ENCODE measurements around the gene SLC7A5.
"Not testable (repeated sequence)": the region's sequence is repeated elsewhere in the genome, so short reads cannot be mapped to it uniquely, and the experiment has no call there.

SLC7A5 gene

DNA sequence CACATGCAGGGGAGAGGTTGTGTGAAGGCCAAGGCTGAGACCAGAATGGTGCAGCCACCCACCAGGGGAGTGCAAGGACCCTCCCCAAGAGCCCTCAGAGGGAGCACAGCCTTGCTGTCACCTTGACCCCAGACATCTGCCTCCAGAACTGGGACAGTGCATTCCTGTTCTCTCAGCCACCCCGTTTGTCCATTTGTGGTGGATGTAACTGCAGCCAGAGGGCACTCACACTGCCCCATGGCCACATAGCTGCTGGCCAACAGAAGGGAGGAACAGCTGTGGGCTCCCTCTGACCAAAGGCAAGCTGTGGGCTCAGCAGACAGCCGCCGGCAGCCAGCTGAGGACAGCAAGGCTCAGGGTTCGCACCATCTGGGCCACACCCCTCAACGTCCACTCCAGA, 53.7 kb downstream of the SLC7A5 start:
- Histone ChIP-seq H3K9ac (ENCODE audit: low read length) (no peak overlapping the region), H3K27ac (ENCODE audit: low read depth, low read length, poor library complexity, severe bottlenecking) (no peak overlapping the region)

DNA sequence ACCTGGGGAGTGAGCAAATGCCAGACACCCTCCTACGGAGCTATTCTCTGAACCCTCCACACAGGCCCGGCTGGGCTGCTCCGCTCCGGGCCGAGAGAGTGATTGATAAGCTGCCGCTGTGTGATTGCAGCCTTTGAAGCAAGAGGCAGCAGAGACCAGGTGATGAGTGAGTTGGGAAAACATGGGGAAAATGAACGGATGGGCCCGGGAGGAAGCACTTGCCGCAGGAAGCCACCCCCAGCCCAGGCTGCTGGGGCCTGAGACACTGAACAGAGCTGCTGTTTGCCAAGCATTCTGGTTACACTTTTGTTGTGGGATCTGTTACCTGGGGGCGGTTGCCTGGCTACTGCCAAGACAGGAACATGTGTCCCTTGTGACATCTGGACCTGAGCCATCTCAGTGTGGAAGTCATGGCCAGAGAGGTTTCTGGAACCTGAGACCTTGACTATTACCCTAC, 57.1 kb downstream of the SLC7A5 start:
- no peak overlapping the region for H2AFZ ChIP-seq (ENCODE audit: low read length)

More for the DNA sequence above, 53.7 kb downstream of the SLC7A5 start:
- Histone ChIP-seq H3K36me3 (ENCODE audit: insufficient read depth, low read length) (no peaks in the 10 kb centered on the region; the same call in 1 of the 2 replicates), H3K9me2 (ENCODE audit: low read depth, low read length) (no peaks in the 10 kb centered on the region), H3K4me1 (ENCODE audit: insufficient read depth, low read length, severe bottlenecking) (peaks cover 16% of the 10 kb centered on the region), H3K79me2 (ENCODE audit: insufficient read depth, low read length) (no peaks in the 10 kb centered on the region), H2AFZ (ENCODE audit: low read length) (no peak overlapping the region), H3K4me2 (ENCODE audit: low read length) (no peak overlapping the region), H4K20me1 (ENCODE audit: insufficient read depth, low read length) (no peaks in the 10 kb centered on the region), H3F3A (ENCODE audit: insufficient read depth, low read length) (no peaks in the 10 kb centered on the region), H3K27me3 (ENCODE audit: insufficient read depth, low read length) (no peaks in the 10 kb centered on the region), H3K4me3 (ENCODE audit: low read depth, low read length, poor library complexity, severe bottlenecking) (no peak overlapping the region), H3K9me3 (ENCODE audit: low read length) (peaks cover 13% of the 10 kb centered on the region)
- TF ChIP-seq CTCF (IDR thresholded peaks at IDR 0.05; ENCODE audit: low read length), result no peak
- TF ChIP-seq EZH2 (IDR thresholded peaks at IDR 0.05; ENCODE audit: borderline replicate concordance, low read length), result no peak

GRCh38 chr16:87811454-87811853, 57.9 kb downstream of the SLC7A5 start:
- not testable (repeated sequence) for H3K36me3 ChIP-seq (ENCODE audit: insufficient read depth, low read length); H3K9me3 ChIP-seq (ENCODE audit: low read length); H3K79me2 ChIP-seq (ENCODE audit: insufficient read depth, low read length); H3K9me2 ChIP-seq (ENCODE audit: low read depth, low read length); H4K20me1 ChIP-seq (ENCODE audit: insufficient read depth, low read length); H2AFZ ChIP-seq (ENCODE audit: low read length); H3F3A ChIP-seq (ENCODE audit: insufficient read depth, low read length); H3K27me3 ChIP-seq (ENCODE audit: insufficient read depth, low read length)
- H3K27ac ChIP-seq (ENCODE audit: low read depth, low read length, poor library complexity, severe bottlenecking), result peak overlapping the region; percentile 97
- H3K4me2 ChIP-seq (ENCODE audit: low read length), result peak overlapping the region; percentile 57
- peaks cover 58% of the 10 kb centered on the region for H3K4me1 ChIP-seq (ENCODE audit: insufficient read depth, low read length, severe bottlenecking)
- peak overlapping the region; percentile 35 for H3K4me3 ChIP-seq (ENCODE audit: low read depth, low read length, poor library complexity, severe bottlenecking)
- peak overlapping the region; percentile 37; the same call in 1 of the 2 replicates for H3K9ac ChIP-seq (ENCODE audit: low read length)

More for the DNA sequence above, 57.1 kb downstream of the SLC7A5 start:
- Histone ChIP-seq H3K9ac (ENCODE audit: low read length) (no peak overlapping the region), H3K27me3 (ENCODE audit: insufficient read depth, low read length) (no peaks in the 10 kb centered on the region), H3K4me1 (ENCODE audit: insufficient read depth, low read length, severe bottlenecking) (peaks cover 50% of the 10 kb centered on the region), H3F3A (ENCODE audit: insufficient read depth, low read length) (no peaks in the 10 kb centered on the region), H3K4me3 (ENCODE audit: low read depth, low read length, poor library complexity, severe bottlenecking) (no peak overlapping the region), H3K9me3 (ENCODE audit: low read length) (peaks cover 4% of the 10 kb centered on the region), H3K27ac (ENCODE audit: low read depth, low read length, poor library complexity, severe bottlenecking) (peak overlapping the region; percentile 97), H3K79me2 (ENCODE audit: insufficient read depth, low read length) (no peaks in the 10 kb centered on the region), H3K36me3 (ENCODE audit: insufficient read depth, low read length) (no peaks in the 10 kb centered on the region), H4K20me1 (ENCODE audit: insufficient read depth, low read length) (no peaks in the 10 kb centered on the region), H3K4me2 (ENCODE audit: low read length) (no peak overlapping the region), H3K9me2 (ENCODE audit: low read depth, low read length) (no peaks in the 10 kb centered on the region)
- TF ChIP-seq EZH2 (IDR thresholded peaks at IDR 0.05; ENCODE audit: borderline replicate concordance, low read length) (no peak), CTCF (IDR thresholded peaks at IDR 0.05; ENCODE audit: low read length) (no peak)
